GM18907 (cell line): Measurements from ENCODE around the gene USP40.

ENCODE experiments used
- ATAC-seq: cut with Tn5 transposase; IDR thresholded peaks from one replicate; pipeline ENCODE4 v1.9.1; 2021; ENCODE audit warnings: mild to moderate bottlenecking, moderate library complexity; ENCODE audit not compliant: unreplicated experiment

The USP40 gene

GRCh38 chr2:233556881-233557736, 9.5 kb downstream of the USP40 start:
- ATAC-seq: no peak

GRCh38 chr2:233553366-233553765, 13.2 kb downstream of the USP40 start:
- ATAC-seq: no peak

DNA sequence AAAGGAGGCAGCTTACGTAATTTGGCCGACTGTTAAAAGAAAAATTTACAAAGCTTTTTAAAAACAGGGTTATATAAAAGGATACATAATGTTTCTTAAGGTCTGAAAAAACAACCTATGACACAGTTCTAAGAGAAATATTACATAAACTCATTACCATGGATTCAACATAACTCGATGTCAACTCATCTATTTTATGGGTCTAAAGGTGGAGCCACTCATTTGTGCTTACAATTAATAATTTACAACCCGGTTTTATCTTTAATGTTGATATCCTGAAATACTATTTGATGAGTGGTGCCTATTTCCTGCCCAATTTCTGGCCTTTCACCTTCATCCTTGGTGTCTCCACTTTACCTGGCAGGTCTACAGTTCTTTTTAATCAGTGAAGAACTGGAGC, 15.1 kb downstream of the USP40 start:
- no peak for ATAC-seq

- no peak for ATAC-seq
These were observed 19.8 kb downstream of the USP40 start for GRCh38 chr2:233546774-233547173.

GRCh38 chr2:233546101-233546500, 20.5 kb downstream of the USP40 start:
- ATAC-seq: no peak

- ATAC-seq: no peak
These were observed 22.4 kb downstream of the USP40 start for GRCh38 chr2:233544200-233544610.

DNA sequence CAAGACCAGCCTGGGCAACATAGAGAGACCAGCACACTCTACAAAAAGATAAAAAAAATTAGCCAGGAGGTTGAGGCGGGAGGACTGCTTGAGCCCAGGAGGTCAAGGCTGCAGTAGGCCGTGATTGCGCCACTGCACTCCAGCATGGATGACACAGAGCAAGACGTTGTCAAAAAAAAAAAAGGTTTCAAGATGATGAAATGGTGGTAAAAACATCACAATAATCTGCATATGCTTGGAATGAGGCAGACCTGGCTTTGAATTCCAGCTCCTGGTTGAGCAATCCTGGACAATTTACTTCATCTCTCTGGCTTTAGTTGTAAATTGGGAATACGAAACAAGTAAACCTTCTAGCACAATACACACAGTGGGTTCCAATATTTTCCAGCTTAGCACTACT, 24.1 kb downstream of the USP40 start:
- no peak for ATAC-seq

DNA sequence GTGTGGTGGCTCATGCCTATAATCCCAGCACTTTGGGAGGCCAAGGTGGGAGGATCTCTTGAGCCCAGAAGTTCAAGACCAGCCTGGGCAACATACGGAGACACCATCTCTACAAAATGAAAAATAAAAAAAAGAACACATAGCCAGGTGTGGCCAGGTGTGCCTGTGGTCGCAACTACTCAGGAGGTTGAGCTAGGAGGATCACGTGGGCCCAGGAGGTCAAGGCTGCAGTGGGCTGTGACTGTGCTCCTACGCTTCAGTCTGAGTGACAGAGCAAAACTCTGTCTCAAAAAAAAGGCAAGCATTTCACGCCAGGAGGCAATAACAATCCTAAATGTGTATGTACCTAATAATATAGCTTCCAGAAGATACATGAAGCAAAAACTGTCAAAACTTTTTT, 27.8 kb downstream of the USP40 start:
- ATAC-seq: no peak

- ATAC-seq: no peak
These were observed 31.3 kb downstream of the USP40 start for GRCh38 chr2:233535271-233535670.

DNA sequence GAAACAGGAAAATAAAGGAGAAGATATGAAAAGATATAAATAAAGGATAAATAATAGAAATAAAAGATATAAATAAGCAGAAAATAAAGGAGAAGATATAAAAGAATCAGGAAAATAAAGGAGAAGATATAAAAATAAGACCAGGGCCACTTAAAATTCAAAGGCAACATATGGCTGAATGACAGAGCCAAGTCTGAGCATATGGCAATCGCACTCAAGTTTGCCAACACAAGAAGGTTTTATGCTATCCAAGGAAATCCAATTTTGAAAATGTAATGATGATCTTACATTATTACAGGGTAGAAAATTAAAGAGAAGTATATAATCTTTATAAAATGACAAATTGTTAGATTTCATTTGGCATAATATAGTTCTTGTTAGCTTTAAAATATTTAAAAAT, 33.6 kb downstream of the USP40 start:
- no peak for ATAC-seq

DNA sequence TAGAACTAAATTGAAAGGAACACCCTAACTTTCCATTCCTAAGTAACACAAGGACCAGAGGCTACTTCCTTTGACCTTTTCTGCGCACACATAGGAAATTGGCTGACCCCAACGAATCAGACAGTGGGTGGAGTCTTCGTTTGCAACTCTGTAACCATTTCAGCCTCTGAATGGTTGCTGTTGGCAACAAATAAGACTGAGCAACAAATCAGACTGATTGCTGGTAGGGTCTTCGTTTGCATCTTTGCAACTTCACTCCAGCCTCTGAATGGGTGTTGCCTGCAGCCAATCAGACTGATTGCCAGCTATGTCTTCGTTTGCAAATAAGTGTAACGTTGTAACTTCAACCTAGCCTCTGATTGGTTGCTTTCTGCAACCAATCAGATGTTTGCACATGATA, 34.6 kb downstream of the USP40 start:
- no peak for ATAC-seq

GRCh38 chr2:233530381-233530780, 36.2 kb downstream of the USP40 start:
- no peak for ATAC-seq

GRCh38 chr2:233528182-233528581, 38.4 kb downstream of the USP40 start:
- no peak for ATAC-seq

DNA sequence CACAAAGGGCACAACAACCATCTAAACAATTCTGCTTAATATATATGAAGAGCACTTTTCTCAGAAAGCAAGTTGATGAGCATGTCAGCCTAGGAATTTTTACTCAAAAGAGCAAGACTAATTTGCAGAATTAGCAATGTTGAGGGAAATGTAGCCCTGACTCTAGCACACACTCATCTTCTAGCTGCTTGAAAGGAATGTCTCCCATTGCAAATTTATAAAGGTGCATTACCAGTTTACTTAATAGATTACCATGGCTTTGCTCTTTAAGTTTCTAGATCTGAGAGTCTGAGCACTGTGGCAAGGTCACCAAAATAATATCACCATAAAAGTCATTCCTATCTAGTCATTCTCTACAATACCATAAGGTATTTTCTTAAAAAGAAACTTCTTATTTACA, 40.8 kb downstream of the USP40 start:
- no peak for ATAC-seq

GRCh38 chr2:233519787-233520611, 46.6 kb downstream of the USP40 start:
- ATAC-seq: peak; percentile 90

DNA sequence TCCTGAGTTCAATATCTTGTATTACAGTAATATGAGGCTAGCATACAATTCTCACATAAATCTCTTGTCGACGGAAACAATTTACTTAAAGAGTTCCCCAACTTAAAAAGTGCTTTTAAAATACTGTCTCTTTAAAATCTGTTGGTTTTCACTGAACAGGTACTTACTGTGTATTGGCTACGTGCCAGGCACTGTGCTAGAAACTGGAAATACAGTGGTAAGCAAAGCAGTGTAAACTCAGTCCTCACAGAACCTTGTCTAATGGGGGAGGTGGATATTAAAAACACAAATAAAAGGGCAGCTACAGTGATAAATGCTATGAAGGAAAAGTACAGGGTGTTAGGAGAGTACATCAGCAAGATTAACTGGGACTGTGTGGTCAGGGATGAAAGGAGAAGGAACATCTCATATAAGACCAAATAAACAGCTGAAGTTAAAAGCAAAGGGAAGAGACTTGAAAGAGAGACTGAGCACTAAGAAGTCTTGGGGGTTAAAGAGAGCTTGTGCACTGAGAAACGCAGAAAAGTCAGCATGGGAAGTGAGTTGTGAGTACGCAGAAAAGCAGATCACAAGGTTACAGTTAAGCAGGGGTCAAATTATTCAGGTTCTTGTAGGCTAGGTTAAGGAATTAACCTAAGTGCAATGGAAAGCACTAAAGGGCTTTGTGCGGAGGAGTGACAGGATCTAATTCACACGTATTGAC, 52.5 kb downstream of the USP40 start:
- ATAC-seq: no peak

DNA sequence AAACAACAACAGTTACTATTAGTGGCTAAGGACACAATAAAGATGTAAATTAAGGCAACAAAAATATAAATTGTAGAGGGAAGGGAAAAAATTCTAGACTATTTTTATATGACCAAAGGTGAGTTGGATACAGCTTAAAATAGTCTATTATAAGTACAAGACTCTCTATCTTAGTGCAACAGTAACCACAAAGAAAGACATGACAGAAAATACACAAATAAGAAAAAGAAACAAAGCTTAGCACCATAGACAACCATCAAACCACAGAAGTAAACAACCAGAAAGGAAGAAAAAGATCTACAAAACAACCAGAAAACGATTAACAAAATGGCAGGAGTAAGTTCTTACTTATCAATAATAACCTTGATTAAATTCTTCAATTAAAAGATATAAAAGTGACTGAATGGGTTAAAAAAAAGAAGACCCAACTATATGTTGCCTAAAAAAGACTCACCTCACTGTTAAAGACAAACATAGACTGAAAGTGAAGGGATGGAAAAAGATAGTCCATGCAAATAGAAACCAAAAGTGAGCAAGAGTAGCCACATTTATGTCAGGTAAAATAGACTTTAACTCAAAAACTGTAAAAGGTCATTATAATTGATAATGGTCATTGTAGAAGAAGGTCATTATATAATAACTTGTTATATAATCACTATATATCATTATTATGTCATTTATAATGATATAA, 62.5 kb downstream of the USP40 start:
- ATAC-seq: no peak

- ATAC-seq: no peak
These were observed 63.1 kb downstream of the USP40 start for GRCh38 chr2:233503481-233503880.

DNA sequence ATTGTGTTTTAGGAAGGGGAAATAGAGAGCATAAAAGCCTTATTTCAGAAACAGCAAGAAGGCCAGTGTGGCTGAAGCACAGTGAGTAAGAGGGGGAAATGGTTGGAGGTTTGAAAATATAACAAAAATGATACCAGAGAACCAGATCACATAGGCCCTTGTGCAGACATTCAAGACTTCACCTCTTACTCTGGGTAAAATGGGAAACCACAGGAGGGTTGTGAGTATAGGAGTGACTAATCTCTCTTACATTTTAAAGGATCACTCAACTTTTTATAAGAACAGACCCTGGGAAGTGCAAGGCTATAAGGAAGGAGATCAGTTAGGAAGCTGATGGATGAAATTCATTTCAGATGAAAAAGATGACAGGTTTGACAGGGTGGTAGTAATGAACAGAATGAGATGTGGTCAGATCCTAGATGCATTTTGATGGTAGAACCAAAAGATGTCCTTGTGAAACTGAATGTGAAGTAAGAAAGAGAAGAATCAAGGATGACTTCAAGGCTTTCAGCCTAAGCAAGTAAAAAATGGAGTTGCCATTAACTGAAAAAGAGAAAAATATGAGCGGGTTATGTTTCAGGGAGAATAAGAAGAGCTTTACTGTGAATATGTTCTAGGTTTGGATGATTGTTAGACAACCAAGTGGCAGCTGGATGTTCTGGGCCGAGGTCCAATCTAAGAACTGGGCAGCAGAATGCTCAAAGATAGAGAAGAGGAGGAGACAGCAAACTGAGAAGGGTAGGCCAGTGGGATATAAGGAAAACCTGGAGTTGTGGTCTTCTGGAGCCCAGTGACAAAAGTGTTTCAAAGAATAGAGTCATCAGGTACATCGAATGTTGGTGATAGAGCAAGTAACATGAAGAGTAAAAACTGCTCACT, 65.1 kb downstream of the USP40 start:
- no peak for ATAC-seq

GRCh38 chr2:233499928-233500327, 66.7 kb downstream of the USP40 start:
- no peak for ATAC-seq
